GM13977 (cell line): ENCODE measurements around the gene TXNDC15.
"Not testable (repeated sequence)": the region's sequence is repeated elsewhere in the genome, so short reads cannot be mapped to it uniquely, and the experiment has no call there.

Source experiments
- DNase-seq: peaks from one replicate; pipeline ENCODE4 v3.0.0; 2012; ENCODE audit warnings: low spot score
- in situ Hi-C: fragments of 300-500 bp; cut with MboI; formaldehyde crosslinking; loops from one replicate; pipeline ENCODE4 v1.12.0; 2022; ENCODE audit warnings: low sequenced_read_pairs, low pct_unique_long_range_greater_than_20kb, mixed read lengths, inconsistent platforms; ENCODE audit not compliant: unreplicated experiment
- TF ChIP-seq, protein P1 (sequence below): IDR thresholded peaks from 2 replicates; pipeline ENCODE4 v1.5.1; 2012; ENCODE audit warnings: mild to moderate bottlenecking, control low read depth; ENCODE audit not compliant: insufficient read depth; ENCODE audit errors: extremely low read depth, missing control alignments

TXNDC15 gene

DNA sequence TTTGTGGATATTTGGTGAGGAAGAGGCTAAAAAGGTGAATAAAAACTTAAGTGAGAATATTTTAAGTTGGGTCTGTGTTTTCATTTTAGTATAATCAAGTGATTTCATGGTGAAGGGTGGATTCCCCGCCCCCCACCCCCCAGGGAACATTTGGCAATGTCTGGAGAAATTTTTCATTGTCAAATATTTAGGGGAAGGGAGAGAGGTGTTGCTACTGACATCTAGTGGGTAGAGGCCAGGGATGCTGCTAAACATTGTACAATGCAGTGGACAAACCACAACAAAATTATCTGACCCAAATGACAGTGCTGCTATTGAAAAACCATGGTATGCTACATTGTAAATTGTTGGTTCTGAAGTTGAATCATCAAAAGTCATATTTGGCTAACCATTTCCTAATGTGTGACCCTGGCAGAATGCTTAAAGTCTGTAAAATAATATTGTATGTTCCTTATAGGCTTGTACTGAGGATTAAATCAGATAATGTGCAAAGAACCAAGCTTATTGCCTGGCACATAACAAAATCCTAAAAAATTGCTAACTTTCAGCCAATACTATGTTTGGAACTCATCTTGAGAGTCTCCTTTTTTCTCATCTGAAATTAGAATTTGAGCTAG lies 22.8 kb upstream of the TXNDC15 start:
- in situ Hi-C loops = no loop called here
- no peak for DNase-seq

DNA sequence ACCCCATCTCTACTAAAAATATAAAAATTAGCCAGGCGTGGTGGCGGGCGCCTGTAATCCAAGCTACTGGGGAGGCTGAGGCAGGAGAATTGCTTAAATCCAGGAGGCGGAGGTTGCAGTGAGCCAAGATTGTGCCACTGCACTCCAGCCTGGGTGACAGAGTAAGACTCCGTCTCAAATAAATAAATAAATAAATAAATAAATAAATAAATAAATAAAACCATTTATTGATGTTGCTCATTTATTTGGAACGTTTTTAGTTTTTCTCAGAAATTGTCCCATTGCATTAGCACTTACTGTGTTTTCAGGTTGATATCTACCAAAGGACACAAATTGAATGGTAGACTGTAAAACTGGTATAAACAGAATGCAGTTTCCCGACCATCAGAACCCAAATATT lies 17.7 kb upstream of the TXNDC15 start:
- DNase-seq, in situ Hi-C loops: not testable (repeated sequence)

More for the DNA sequence above, 22.8 kb upstream of the TXNDC15 start:
- TF ChIP-seq, protein P1, sequence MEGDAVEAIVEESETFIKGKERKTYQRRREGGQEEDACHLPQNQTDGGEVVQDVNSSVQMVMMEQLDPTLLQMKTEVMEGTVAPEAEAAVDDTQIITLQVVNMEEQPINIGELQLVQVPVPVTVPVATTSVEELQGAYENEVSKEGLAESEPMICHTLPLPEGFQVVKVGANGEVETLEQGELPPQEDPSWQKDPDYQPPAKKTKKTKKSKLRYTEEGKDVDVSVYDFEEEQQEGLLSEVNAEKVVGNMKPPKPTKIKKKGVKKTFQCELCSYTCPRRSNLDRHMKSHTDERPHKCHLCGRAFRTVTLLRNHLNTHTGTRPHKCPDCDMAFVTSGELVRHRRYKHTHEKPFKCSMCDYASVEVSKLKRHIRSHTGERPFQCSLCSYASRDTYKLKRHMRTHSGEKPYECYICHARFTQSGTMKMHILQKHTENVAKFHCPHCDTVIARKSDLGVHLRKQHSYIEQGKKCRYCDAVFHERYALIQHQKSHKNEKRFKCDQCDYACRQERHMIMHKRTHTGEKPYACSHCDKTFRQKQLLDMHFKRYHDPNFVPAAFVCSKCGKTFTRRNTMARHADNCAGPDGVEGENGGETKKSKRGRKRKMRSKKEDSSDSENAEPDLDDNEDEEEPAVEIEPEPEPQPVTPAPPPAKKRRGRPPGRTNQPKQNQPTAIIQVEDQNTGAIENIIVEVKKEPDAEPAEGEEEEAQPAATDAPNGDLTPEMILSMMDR = peak; percentile 41

DNA sequence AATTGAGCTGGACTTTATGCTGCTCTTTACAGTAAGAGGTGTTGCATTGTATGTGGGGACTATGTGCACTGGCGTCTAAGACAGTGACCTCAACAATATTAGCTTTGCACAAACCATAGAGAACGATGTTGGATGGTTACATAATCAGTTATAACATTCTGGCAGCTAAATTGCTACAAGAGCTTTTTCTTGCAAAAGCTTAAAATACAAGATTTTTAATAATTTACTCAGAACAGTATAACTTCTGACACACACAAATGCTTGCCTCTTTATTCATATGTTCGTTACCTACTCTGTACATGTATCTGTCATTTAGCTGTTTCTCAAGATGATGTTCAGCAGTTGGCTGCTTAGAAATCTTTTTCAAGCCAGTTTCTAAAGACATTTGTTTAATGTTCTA lies 16.8 kb upstream of the TXNDC15 start:
- DNase-seq = no peak
- TF ChIP-seq, protein P1 = no peak
- in situ Hi-C loops = no loop called here

GRCh38 chr5:134864707-134865106 lies 9.5 kb upstream of the TXNDC15 start:
- TF ChIP-seq, protein P1 = no peak
- DNase-seq = no peak
- in situ Hi-C loops = no loop called here

DNA sequence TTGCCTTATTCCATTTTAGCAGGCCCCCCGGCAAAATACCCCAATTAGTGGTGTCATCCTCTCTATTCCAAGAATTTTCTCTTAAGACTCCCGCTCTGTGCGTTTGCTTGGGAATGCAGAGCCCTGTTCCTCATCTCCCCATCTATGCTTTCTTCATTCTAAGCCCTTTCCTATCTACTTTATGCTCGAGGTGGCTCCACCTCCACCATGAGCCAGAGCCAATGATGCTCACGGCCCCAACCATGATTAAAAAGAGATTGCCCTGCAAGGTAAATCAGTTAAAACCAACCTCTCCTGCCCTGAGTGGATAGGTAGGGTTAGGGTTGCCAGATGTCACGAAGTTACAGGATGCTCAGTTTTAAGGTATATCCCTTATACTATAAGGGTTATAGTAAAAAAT lies 677 bp upstream of the TXNDC15 start:
- no peak for DNase-seq
- in situ Hi-C loops = no loop called here
- TF ChIP-seq, protein P1 = no peak

- TF ChIP-seq, protein P1 = no peak
- in situ Hi-C loops = no loop called here
- peak; percentile 52 for DNase-seq
These were observed 872 bp downstream of the TXNDC15 start for GRCh38 chr5:134874831-134875655.

- in situ Hi-C loops = no loop called here
- peak; percentile 81 for DNase-seq
- TF ChIP-seq, protein P1 = no peak
These were observed 3.0 kb downstream of the TXNDC15 start for GRCh38 chr5:134877159-134877558.
